HG03280 (cell line): ENCODE measurements around the gene CYP39A1.

Source experiments
- ATAC-seq: cut with Tn5 transposase; IDR thresholded peaks from one replicate; pipeline ENCODE4 v1.9.1; 2021; ENCODE audit warnings: mild to moderate bottlenecking, moderate library complexity; ENCODE audit not compliant: unreplicated experiment

Gene CYP39A1

GRCh38 chr6:46517202-46517601 lies 135.4 kb downstream of the CYP39A1 start:
- no peak for ATAC-seq

- no peak for ATAC-seq
Measured at GRCh38 chr6:46513533-46513932, 139.1 kb downstream of the CYP39A1 start.

- no peak for ATAC-seq
Measured at GRCh38 chr6:46511320-46511719, 141.3 kb downstream of the CYP39A1 start.

GRCh38 chr6:46510651-46511050 lies 142.0 kb downstream of the CYP39A1 start:
- ATAC-seq = no peak

- ATAC-seq = no peak
Measured at GRCh38 chr6:46509981-46510510, 142.6 kb downstream of the CYP39A1 start.

- no peak for ATAC-seq
Measured at GRCh38 chr6:46509063-46509462, 143.6 kb downstream of the CYP39A1 start.

GRCh38 chr6:46507426-46507825 lies 145.2 kb downstream of the CYP39A1 start:
- ATAC-seq = no peak

- no peak for ATAC-seq
Measured at GRCh38 chr6:46505693-46506512, 146.7 kb downstream of the CYP39A1 start.

GRCh38 chr6:46504242-46504641 lies 148.4 kb downstream of the CYP39A1 start:
- ATAC-seq = no peak

- no peak for ATAC-seq
Measured at GRCh38 chr6:46502486-46503119, 150.0 kb downstream of the CYP39A1 start.

- no peak for ATAC-seq
Measured at GRCh38 chr6:46501136-46502089, 151.2 kb downstream of the CYP39A1 start.

GRCh38 chr6:46500382-46500781 lies 152.2 kb downstream of the CYP39A1 start:
- no peak for ATAC-seq
